OCI-LY3 (cell line): ENCODE data around the gene COL4A2.

Experiments used
- EZH2phosphoT487 ChIP-seq: fragments of 200-600 bp; shearing (Covaris generic); IDR thresholded peaks from 2 replicates; pipeline ENCODE4 v1.6.1; 2018; ENCODE audit warnings: antibody characterized with exemption, mixed run types, low read depth
- TF ChIP-seq, protein P1 (sequence below): fragments of 200-600, 300-600 bp; sonication (generic); IDR thresholded peaks from 2 replicates; pipeline ENCODE4 v1.5.1; 2014; ENCODE audit warnings: antibody characterized with exemption, low read length, low read depth

GRCh38 chr13:110343241-110343865, 36.3 kb downstream of the COL4A2 start:
- TF ChIP-seq, protein P1, sequence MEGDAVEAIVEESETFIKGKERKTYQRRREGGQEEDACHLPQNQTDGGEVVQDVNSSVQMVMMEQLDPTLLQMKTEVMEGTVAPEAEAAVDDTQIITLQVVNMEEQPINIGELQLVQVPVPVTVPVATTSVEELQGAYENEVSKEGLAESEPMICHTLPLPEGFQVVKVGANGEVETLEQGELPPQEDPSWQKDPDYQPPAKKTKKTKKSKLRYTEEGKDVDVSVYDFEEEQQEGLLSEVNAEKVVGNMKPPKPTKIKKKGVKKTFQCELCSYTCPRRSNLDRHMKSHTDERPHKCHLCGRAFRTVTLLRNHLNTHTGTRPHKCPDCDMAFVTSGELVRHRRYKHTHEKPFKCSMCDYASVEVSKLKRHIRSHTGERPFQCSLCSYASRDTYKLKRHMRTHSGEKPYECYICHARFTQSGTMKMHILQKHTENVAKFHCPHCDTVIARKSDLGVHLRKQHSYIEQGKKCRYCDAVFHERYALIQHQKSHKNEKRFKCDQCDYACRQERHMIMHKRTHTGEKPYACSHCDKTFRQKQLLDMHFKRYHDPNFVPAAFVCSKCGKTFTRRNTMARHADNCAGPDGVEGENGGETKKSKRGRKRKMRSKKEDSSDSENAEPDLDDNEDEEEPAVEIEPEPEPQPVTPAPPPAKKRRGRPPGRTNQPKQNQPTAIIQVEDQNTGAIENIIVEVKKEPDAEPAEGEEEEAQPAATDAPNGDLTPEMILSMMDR: no peak
- TF ChIP-seq EZH2phosphoT487: no peak
